ENCODE results near the gene COG1.

DNA sequence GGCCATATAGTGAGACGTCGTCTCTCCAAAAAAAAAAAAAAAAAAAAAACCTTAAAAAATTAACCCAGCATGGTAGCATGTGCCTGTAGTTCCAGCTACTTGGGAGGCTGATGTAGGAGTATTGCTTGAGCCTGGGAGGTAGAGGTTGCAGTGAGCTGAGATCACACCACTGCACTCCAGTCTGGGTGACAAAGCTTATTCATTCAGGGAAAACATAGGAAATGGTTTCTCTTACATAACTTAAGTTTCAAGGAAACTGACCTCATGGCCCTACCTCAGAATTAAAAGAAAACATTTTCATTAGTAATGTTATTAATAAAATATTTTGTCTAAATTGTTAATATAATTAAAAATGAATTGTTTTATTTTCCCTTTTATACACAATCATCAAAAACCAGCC lies 31.4 kb downstream of the COG1 start:
- no peak for TF ChIP-seq CTCF (IDR thresholded peaks at IDR 0.05)
- no peak for TF ChIP-seq POLR2A (IDR thresholded peaks at IDR 0.05)

All from uterus (tissue), 2 donors.